Measurements from ENCODE around the gene EXOC3.

DNA sequence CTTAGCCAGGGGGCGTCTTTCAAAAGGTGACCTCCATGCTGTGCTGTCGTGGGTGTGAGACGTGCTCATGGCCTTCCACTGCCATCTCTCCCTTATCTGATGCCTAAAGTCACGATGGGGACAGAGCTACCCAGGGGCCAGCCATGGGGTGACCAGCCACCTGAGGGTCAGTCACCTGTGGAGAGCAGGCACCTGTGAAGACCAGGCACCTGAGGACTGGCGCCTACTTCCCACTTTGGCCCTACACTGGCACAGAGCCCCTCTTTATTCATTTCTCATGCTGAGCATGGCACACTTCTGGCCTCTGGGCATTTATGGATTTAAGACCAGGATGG lies 6.4 kb upstream of the EXOC3 start:
- TF ChIP-seq, protein P1, sequence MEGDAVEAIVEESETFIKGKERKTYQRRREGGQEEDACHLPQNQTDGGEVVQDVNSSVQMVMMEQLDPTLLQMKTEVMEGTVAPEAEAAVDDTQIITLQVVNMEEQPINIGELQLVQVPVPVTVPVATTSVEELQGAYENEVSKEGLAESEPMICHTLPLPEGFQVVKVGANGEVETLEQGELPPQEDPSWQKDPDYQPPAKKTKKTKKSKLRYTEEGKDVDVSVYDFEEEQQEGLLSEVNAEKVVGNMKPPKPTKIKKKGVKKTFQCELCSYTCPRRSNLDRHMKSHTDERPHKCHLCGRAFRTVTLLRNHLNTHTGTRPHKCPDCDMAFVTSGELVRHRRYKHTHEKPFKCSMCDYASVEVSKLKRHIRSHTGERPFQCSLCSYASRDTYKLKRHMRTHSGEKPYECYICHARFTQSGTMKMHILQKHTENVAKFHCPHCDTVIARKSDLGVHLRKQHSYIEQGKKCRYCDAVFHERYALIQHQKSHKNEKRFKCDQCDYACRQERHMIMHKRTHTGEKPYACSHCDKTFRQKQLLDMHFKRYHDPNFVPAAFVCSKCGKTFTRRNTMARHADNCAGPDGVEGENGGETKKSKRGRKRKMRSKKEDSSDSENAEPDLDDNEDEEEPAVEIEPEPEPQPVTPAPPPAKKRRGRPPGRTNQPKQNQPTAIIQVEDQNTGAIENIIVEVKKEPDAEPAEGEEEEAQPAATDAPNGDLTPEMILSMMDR (IDR thresholded peaks at IDR 0.05; ENCODE audit: low read depth, low read length), result no peak
- TF ChIP-seq EZH2phosphoT487 (IDR thresholded peaks at IDR 0.05; ENCODE audit: low read depth), result no peak
